IPS-NIHi11 (cell line): ENCODE results near the gene KANSL1L.

Source experiments
- DNase-seq: peaks from one replicate; pipeline ENCODE4 v3.0.0; 2012; ENCODE audit warnings: mixed read lengths, low spot score

KANSL1L gene

DNA sequence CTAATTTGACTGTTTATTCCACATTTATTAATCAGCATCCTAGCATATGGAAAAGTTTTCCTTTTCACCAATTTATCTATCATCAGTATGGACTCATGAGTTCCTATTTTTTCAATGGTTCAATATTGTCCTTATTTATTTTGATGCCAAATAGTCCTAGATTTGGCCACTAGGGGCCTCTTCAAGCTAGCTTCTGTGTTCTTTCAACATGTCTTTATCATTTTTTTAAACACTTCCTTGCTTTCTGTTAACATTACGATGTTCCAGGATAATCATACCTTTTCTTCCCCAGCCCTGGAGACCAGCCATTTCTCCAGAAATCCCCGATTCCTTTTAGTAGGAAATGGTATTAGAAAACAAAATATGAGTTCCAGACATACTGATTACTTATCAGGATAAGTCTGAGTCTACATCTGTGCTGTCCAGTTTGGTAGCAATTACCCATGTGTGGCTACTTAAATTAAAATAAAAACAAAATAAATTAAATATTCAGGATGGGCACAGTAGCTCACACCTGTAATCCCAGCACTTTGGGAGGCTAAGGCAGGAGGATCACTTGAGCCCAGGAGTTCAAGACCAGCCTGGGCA lies 98.2 kb downstream of the KANSL1L start:
- DNase-seq, result peak; percentile 17

- DNase-seq, result no peak
Observed at GRCh38 chr2:210072493-210072892, 98.7 kb downstream of the KANSL1L start.

GRCh38 chr2:210063306-210063705 lies 107.9 kb downstream of the KANSL1L start:
- no peak for DNase-seq

- no peak for DNase-seq
Observed at GRCh38 chr2:210055825-210056224, 115.4 kb downstream of the KANSL1L start.

- no peak for DNase-seq
Observed at GRCh38 chr2:210054696-210055095, 116.5 kb downstream of the KANSL1L start.

GRCh38 chr2:210050885-210051284 lies 120.3 kb downstream of the KANSL1L start:
- DNase-seq, result no peak

DNA sequence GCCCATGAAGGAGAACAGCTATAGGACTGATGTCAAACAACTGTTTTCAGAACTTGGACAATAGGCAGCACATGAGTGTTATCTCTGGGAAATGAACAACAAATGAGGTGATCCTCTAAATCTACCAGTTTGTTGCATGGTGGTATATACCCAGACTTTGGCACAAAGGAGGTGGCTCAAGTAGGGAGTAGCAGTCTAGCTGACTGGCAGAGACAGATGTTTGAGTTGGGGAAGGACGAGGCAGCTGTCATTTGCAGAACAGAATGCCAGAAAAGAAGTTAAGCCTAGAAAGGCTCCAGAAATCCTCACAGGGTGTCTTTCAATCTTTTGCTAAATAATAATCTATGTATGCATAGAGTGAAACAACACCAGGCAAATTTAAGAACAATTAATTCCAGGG lies 121.4 kb downstream of the KANSL1L start:
- DNase-seq, result no peak

DNA sequence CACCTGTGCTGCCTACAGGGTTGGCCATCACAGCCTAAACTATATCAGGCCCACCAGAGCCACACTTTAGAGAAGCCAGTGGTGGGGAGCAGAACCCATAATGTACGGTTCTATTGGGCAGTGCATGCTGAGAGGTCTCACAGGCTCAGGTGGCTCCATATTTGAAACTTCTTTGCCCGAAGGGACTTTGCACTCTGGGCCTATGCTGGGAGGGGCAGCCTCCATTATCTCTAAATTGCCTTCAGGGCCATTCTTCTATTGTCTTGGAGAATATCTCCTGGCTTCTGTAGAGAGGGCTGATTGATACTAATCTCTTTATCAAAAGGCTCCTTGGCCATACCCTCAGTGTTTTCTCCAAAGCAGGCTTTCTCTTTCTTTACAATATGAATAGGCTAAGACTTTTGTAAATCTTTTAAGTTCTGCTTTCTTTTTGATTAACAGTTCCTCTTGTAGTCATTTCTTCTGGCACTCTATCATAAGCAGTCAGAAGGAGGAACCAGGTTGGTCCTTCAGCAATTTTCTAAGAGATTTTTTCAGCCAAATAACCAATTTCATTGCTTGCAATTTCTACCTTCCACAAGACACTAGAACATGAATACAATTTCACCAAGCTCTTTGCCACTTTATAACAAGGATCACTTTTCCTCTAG lies 124.2 kb downstream of the KANSL1L start:
- no peak for DNase-seq

GRCh38 chr2:210038078-210038477 lies 133.1 kb downstream of the KANSL1L start:
- no peak for DNase-seq

DNA sequence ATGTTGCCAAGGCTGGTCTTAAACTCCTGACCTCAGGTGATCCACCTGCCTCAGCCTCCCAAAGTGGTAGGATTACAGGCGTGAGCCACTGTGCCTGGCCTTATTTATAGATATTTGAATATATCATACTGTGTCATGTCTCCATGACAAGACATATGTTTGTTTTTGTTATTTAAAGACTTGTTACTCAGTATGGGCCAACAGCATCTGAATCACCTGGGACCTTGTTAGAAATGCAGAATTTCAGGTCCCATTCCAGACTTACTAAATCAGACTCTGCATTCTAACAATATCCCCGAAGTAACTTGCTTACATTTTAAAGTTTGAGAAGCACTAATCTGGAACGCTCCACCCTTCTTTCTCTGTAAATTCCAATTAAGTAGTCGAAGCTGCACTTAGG lies 135.5 kb downstream of the KANSL1L start:
- DNase-seq, result no peak

GRCh38 chr2:210034087-210034683 lies 137.0 kb downstream of the KANSL1L start:
- DNase-seq, result no peak

GRCh38 chr2:210028178-210028577 lies 143.0 kb downstream of the KANSL1L start:
- DNase-seq, result no peak

GRCh38 chr2:210027608-210028007 lies 143.6 kb downstream of the KANSL1L start:
- DNase-seq, result no peak

DNA sequence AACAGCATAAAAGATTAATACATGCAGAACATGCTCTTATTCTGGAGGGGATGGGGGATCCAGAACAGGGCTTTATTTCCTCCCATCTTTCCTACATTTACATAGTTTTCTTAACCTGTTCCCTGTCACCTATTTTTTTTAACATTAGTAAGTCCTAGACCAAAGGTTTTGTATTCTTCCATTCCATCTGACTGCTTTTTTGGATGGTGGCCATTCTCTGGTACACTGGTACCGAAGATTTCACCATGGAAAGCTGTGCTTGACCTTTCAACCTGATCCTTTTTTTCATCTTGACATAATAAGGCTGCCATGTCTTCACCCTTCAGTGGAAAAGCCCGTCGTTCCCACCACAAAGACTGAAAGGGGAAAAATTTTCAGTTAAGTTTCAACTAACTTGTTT lies 148.4 kb downstream of the KANSL1L start:
- DNase-seq, result no peak

DNA sequence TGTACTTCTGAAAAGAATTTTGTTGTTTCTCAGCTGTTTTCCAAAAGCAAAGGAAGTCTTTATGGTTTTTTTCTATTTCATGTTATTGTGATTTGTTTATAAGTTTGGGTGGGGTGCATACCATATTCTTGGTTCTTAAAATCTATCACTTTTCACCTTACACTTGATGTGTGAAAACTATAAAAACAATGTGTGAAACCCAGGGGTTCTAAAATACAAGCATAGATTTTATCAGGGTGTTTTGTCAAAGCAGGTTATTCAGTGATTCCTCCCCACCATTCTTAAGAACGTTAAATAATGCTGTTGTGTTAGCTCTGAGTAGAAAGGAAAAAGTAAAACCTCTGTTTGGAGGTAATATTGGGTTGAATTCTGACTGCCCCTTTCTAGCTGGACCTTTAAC lies 151.1 kb downstream of the KANSL1L start:
- no peak for DNase-seq

DNA sequence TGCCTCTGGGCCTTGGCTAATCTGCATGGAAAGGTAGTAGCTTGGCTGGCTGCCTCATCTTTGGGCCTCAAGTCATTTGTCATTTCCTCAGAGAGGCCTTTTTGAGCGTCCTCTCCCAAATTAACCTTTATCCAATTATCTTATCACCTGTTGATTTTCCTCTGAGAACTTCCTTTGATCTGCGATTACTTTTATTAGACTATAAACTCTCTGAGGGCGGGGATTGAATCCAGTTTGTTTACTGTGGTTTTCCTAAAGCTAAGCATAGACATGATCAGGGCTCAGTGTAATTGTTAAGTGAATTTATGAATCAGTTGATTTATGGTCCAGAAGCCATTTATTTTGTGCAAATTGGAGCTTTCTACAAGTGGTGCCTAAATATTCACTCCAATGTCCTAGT lies 161.3 kb downstream of the KANSL1L start:
- DNase-seq, result no peak

- no peak for DNase-seq
Observed at GRCh38 chr2:210009126-210009525, 162.1 kb downstream of the KANSL1L start.

- no peak for DNase-seq
Observed at GRCh38 chr2:210007895-210008294, 163.3 kb downstream of the KANSL1L start.

DNA sequence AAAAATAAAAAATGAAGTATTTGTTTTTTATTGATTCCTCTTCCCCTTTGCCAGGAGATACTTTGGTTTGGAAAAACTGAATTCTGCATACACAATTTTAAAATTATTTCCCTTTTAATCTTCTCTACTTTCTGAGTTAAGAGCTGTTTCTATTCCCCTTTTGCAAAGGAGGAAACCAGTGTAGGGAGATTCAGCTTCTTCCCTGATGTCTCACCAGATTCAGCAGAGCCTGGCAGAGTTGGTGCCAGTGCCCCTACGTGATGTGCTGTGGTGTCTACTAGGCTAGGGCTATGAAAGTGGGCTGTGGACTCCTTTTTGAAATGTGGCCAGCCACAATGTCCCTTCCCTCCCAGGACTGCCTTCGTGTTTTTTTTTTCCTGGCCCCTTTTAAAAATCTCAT lies 166.3 kb downstream of the KANSL1L start:
- DNase-seq, result no peak

- DNase-seq, result no peak
Observed at GRCh38 chr2:210003359-210003758, 167.8 kb downstream of the KANSL1L start.

DNA sequence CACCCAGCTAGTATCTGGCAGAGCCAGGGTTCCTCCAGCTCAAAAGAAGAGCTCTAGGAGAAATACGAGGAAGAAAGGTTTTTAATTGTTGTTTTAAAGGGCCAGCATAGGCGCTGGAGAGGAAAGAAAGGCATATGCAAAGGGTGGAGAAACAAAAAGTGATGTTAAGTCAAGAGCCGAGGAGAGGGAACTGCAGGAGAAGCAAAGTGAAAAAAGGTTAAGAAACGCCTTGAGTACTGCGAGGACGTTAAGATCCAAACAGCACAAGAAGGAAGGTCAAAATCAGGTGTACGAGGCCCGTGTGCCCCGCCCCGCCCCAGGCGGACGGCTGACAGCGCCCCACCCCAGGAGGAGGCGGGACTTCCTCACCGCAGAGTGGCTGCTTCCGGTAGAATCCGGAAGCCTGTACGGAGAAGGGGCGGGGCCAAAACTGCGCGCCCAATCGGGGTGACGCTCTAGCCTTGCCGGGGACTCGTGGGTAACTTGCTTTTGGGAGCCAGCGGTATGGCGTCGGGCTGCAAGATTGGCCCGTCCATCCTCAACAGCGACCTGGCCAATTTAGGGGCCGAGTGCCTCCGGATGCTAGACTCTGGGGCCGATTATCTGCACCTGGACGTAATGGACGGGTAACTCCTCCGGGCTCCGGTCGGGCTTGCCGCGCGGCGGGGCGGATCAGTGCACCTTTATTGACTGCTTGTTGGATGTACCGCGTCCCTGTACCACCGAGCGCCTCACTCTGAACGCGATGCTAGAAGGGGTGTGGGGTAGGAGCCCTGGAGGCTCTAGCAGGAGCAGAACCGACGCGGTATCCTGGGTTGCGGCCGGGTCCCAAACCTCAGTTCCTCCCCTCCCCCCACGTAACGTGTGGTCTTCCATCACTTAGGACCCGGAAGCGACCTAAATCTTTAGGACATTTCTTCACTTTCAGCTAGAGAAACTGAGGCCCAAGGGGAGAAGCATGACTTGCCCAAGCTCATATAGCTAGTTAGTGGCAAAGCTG lies 168.8 kb downstream of the KANSL1L start, which contains the start of gene RPE:
RPE (plus strand) TSS at position 481 of the 1,000 bp plus-strand sequence; CDS start at position 505, 24 bp downstream.
- DNase-seq, result peak; percentile 96
